ENCODE results near the gene RBM20. TPM values are rescaled to one million over a fixed set of nuclear protein-coding genes. Genes with fewer than 3 reads are reported as not detected.
A peak's percentile ranks its signal among the peaks of the same experiment; 100 is the strongest.
"Not testable (repeated sequence)": the region's sequence is repeated elsewhere in the genome, so short reads cannot be mapped to it uniquely, and the experiment has no call there.

Gene RBM20
- total and polyA plus RNA-seq, 5 donors from 2014 or later, result 0.15 to 0.72 TPM; not detected in 3

DNA sequence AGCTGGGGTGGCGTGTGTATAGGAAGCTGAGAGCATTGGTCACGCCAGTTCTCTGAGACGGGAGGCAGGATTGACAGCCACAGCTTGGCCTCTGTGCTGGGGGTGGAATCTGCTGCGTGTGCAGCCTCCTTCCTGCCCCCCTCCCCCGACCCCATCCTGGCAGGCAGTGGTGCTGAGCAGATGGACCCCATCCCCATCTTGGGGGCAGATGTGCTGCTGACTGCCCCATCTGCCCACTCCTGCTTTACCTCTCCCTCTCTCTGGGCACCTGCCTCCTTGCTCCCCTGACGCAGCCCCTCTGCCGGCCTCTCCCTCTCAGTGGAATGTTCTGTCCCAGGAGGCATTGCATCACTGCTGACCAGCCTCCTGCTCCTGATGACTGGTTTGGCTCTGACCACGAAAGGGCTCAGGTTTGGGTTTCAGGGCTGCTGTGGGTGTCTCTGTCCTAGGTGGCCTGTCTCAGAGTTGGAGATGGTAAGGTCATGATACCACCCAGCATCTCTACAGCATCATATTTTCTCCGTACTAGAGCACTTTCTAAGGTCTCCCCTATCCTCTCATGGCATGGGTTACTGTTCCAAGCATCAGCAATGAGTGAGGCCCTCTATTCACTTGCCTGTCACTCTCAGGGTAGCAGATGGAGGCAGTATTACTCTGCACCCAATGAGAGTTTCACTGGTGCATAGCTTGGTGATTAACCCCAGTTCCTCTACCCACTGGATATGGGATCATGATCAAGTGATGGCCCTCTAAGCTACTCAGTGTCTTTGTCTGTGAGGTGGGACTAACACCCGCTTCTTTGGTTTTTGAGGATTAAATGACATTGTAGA is 81.9 kb downstream of the RBM20 start:
- ATAC-seq (ENCODE audit: low read depth in 2 of 2), result no peak
- H3K4me1 Mint-ChIP-seq, result peaks cover 0 to 35% (median 31%) of the 10 kb centered on the region in 4 donors

DNA sequence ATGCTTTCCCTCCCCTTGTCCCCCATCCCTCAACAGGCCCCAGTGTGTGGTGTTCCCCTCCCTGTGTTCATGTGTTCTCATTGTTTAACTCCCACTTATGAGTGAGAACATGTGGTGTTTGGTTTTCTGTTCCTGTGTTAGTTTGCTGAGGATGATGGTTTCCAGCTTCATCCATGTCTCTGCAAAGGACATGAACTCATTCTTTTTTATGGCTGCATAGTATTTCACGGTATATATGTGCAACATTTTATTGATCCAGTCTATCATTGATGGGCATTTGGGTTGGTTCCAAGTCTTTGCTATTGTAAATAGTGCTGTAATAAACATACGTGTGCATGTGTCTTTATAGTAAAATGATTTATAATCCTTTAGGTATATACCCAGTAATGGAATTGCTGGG is 83.6 kb downstream of the RBM20 start:
- H3K4me3 Mint-ChIP-seq; H3K36me3 Mint-ChIP-seq; H3K36me3 ChIP-seq (ENCODE audit: control insufficient read depth, insufficient read depth, low read length); DNase-seq; H3K27ac Mint-ChIP-seq; H3K27ac ChIP-seq (ENCODE audit: insufficient read depth, low read length, poor library complexity, severe bottlenecking); ATAC-seq (ENCODE audit: low read depth in 2 of 2); H3K9me3 Mint-ChIP-seq; H3K9me3 ChIP-seq (ENCODE audit: control insufficient read depth in 2 of 2, low read length in 2 of 2); H3K4me3 ChIP-seq (ENCODE audit: low read depth, low read length); H3K27me3 ChIP-seq (ENCODE audit: control insufficient read depth, insufficient read depth, low read length): not testable (repeated sequence)
- H3K4me1 ChIP-seq (ENCODE audit: control insufficient read depth, insufficient read depth, low read length, poor library complexity, severe bottlenecking), result peaks cover 27% of the 10 kb centered on the region
- Mint-ChIP-seq H3K4me1 (peaks cover 0 to 32% (median 29%) of the 10 kb centered on the region in 4 donors), H3K27me3 (peaks cover 10% of the 10 kb centered on the region)

More for the DNA sequence above, 81.9 kb downstream of the RBM20 start:
- no peak overlapping the region for H3K27ac ChIP-seq (ENCODE audit: insufficient read depth, low read length, poor library complexity, severe bottlenecking)
- no peak overlapping the region for H3K4me3 ChIP-seq (ENCODE audit: low read depth, low read length)
- H3K4me1 ChIP-seq (ENCODE audit: control insufficient read depth, insufficient read depth, low read length, poor library complexity, severe bottlenecking), result peaks cover 27% of the 10 kb centered on the region
- no peak overlapping the region for H3K4me3 Mint-ChIP-seq
- H3K36me3 Mint-ChIP-seq, result no peaks in the 10 kb centered on the region
- H3K27ac Mint-ChIP-seq, result peak overlapping the region; percentile 66 to 91 (median 76)
- no peaks in the 10 kb centered on the region for H3K27me3 ChIP-seq (ENCODE audit: control insufficient read depth, insufficient read depth, low read length)
- no peaks in the 10 kb centered on the region for H3K9me3 ChIP-seq (ENCODE audit: control insufficient read depth in 2 of 2, low read length in 2 of 2)
- H3K36me3 ChIP-seq (ENCODE audit: control insufficient read depth, insufficient read depth, low read length), result no peaks in the 10 kb centered on the region
- no peak for DNase-seq
- H3K27me3 Mint-ChIP-seq, result no peaks in the 10 kb centered on the region
- peaks cover 0 to 1% (median 0%) of the 10 kb centered on the region in 7 donors for H3K9me3 Mint-ChIP-seq

- no peak for DNase-seq
These were observed 86.4 kb downstream of the RBM20 start for GRCh38 chr10:110730345-110731050.

DNA sequence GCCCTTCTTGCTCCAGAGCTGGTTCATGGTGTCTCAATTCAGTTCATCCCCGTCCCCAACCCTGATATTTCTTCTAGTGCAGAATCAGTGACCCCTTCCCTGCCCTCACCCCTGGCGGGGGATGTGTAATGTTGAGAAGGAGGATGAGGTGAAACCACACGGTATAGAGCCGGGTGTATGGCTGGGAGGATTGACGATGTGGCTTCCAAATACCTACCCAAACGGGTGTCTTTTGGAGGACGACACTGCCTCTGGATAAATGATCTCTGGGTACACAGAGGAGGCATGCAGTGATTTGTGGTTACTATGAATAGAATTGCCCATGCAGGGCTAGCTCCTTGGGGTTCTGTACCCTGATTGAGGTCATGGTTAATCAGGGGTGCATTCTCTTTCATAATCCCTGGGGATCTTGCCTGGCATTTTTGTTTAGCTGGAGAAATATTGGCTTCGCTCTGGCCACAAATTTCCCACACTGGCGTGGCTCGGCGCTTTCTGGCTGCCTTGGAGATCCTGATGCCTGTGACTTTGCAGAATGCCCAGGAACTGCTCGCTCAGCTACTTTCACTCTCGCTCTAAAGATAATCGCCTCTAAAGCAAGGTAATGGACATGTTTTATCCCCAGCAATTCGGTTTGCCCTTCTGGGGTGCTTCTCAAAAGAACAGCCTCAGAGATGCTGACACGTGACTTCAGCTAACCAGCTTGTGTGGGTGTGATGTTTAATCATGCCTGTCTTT is 89.2 kb downstream of the RBM20 start:
- Mint-ChIP-seq H3K27me3 (peaks cover 33% of the 10 kb centered on the region), H3K4me1 (peaks cover 6 to 9% (median 7%) of the 10 kb centered on the region in 4 donors), H3K4me3 (peak overlapping the region in 1 of 4 donors; percentile 67), H3K36me3 (no peaks in the 10 kb centered on the region), H3K9me3 (peaks cover 0 to 1% (median 0%) of the 10 kb centered on the region in 7 donors), H3K27ac (no peak overlapping the region)
- Histone ChIP-seq H3K9me3 (ENCODE audit: control insufficient read depth in 2 of 2, low read length in 2 of 2) (no peaks in the 10 kb centered on the region), H3K36me3 (ENCODE audit: control insufficient read depth, insufficient read depth, low read length) (no peaks in the 10 kb centered on the region), H3K4me1 (ENCODE audit: control insufficient read depth, insufficient read depth, low read length, poor library complexity, severe bottlenecking) (peaks cover 8% of the 10 kb centered on the region), H3K27me3 (ENCODE audit: control insufficient read depth, insufficient read depth, low read length) (peaks cover 21% of the 10 kb centered on the region), H3K27ac (ENCODE audit: insufficient read depth, low read length, poor library complexity, severe bottlenecking) (no peak overlapping the region), H3K4me3 (ENCODE audit: low read depth, low read length) (peak overlapping the region; percentile 37)
- ATAC-seq (ENCODE audit: low read depth in 2 of 2), result no peak
- no peak for DNase-seq

More at GRCh38 chr10:110730345-110731050, 86.4 kb downstream of the RBM20 start:
- H3K9me3 Mint-ChIP-seq, result peaks cover 0 to 1% (median 0%) of the 10 kb centered on the region in 7 donors
- no peak overlapping the region for H3K27ac ChIP-seq (ENCODE audit: insufficient read depth, low read length, poor library complexity, severe bottlenecking)
- H3K9me3 ChIP-seq (ENCODE audit: control insufficient read depth in 2 of 2, low read length in 2 of 2), result no peaks in the 10 kb centered on the region
- no peak overlapping the region for H3K4me3 ChIP-seq (ENCODE audit: low read depth, low read length)
- no peak for ATAC-seq (ENCODE audit: low read depth in 2 of 2)
- H3K4me1 ChIP-seq (ENCODE audit: control insufficient read depth, insufficient read depth, low read length, poor library complexity, severe bottlenecking), result peaks cover 10% of the 10 kb centered on the region
- H3K27me3 Mint-ChIP-seq, result peaks cover 33% of the 10 kb centered on the region
- H3K36me3 Mint-ChIP-seq, result no peaks in the 10 kb centered on the region
- no peaks in the 10 kb centered on the region for H3K36me3 ChIP-seq (ENCODE audit: control insufficient read depth, insufficient read depth, low read length)
- peaks cover 7 to 14% (median 13%) of the 10 kb centered on the region in 4 donors for H3K4me1 Mint-ChIP-seq
- H3K27me3 ChIP-seq (ENCODE audit: control insufficient read depth, insufficient read depth, low read length), result peaks cover 19% of the 10 kb centered on the region
- H3K27ac Mint-ChIP-seq, result no peak overlapping the region
- H3K4me3 Mint-ChIP-seq, result no peak overlapping the region

- DNase-seq (no peak), ATAC-seq (ENCODE audit: low read depth in 2 of 2) (no peak)
- Histone ChIP-seq H3K36me3 (ENCODE audit: control insufficient read depth, insufficient read depth, low read length) (no peaks in the 10 kb centered on the region), H3K4me1 (ENCODE audit: control insufficient read depth, insufficient read depth, low read length, poor library complexity, severe bottlenecking) (peaks cover 18% of the 10 kb centered on the region), H3K9me3 (ENCODE audit: control insufficient read depth in 2 of 2, low read length in 2 of 2) (no peaks in the 10 kb centered on the region), H3K27me3 (ENCODE audit: control insufficient read depth, insufficient read depth, low read length) (peaks cover 21% of the 10 kb centered on the region), H3K4me3 (ENCODE audit: low read depth, low read length) (no peak overlapping the region), H3K27ac (ENCODE audit: insufficient read depth, low read length, poor library complexity, severe bottlenecking) (no peak overlapping the region)
- Mint-ChIP-seq H3K4me1 (peaks cover 11 to 25% (median 12%) of the 10 kb centered on the region in 4 donors), H3K4me3 (no peak overlapping the region), H3K9me3 (no peaks in the 10 kb centered on the region), H3K27me3 (peaks cover 33% of the 10 kb centered on the region), H3K36me3 (no peaks in the 10 kb centered on the region), H3K27ac (no peak overlapping the region)
These were observed 91.5 kb downstream of the RBM20 start for GRCh38 chr10:110735620-110736027.

- Histone ChIP-seq H3K4me3 (ENCODE audit: low read depth, low read length) (no peak overlapping the region), H3K27me3 (ENCODE audit: control insufficient read depth, insufficient read depth, low read length) (peaks cover 13% of the 10 kb centered on the region), H3K4me1 (ENCODE audit: control insufficient read depth, insufficient read depth, low read length, poor library complexity, severe bottlenecking) (peaks cover 18% of the 10 kb centered on the region), H3K36me3 (ENCODE audit: control insufficient read depth, insufficient read depth, low read length) (no peaks in the 10 kb centered on the region), H3K27ac (ENCODE audit: insufficient read depth, low read length, poor library complexity, severe bottlenecking) (no peak overlapping the region), H3K9me3 (ENCODE audit: control insufficient read depth in 2 of 2, low read length in 2 of 2) (no peaks in the 10 kb centered on the region)
- DNase-seq, result no peak
- H3K9me3 Mint-ChIP-seq, result no peaks in the 10 kb centered on the region
- H3K36me3 Mint-ChIP-seq, result no peaks in the 10 kb centered on the region
- H3K4me1 Mint-ChIP-seq, result peaks cover 12 to 47% (median 23%) of the 10 kb centered on the region in 4 donors
- H3K27ac Mint-ChIP-seq, result peak overlapping the region in 1 of 3 donors; percentile 6
- ATAC-seq (ENCODE audit: low read depth in 2 of 2), result no peak
- no peak overlapping the region for H3K4me3 Mint-ChIP-seq
- H3K27me3 Mint-ChIP-seq, result peaks cover 21% of the 10 kb centered on the region
These were observed 93.9 kb downstream of the RBM20 start for GRCh38 chr10:110737886-110738634.

DNA sequence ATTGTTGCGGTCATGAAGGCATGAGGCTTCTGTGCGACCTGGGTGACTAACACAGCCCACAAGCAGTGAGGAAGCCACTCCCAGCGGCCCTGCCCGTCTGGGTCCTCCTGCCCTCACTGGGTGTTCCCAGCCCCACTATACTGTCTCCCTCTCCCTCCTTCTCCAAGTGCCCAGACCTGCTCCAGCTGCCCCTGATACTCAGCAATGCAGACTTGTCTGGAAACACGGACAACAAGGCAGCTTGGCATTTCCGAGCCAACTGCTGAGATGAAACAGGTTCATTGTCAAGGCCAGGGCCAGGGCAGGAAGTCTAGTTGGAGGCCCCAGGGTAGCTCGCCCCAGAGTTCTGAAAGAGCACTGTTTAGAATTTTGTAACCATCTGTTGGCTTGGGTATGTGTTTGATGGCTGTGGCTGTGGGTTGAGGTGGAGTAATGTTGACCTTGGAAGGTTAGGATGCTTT is 95.7 kb downstream of the RBM20 start:
- peaks cover 5% of the 10 kb centered on the region for H3K27me3 ChIP-seq (ENCODE audit: control insufficient read depth, insufficient read depth, low read length)
- Mint-ChIP-seq H3K9me3 (no peaks in the 10 kb centered on the region), H3K4me1 (peaks cover 5 to 40% (median 17%) of the 10 kb centered on the region in 4 donors), H3K27me3 (peaks cover 3% of the 10 kb centered on the region), H3K36me3 (no peaks in the 10 kb centered on the region), H3K4me3 (peak overlapping the region in 1 of 4 donors; percentile 9), H3K27ac (peak overlapping the region in 1 of 3 donors; percentile 12)
- DNase-seq, result peak in 1 of 3 donors; percentile 54
- peak; percentile 55 to 70 for ATAC-seq (ENCODE audit: low read depth in 2 of 2)
- H3K4me1 ChIP-seq (ENCODE audit: control insufficient read depth, insufficient read depth, low read length, poor library complexity, severe bottlenecking), result peaks cover 10% of the 10 kb centered on the region
- no peak overlapping the region for H3K4me3 ChIP-seq (ENCODE audit: low read depth, low read length)
- H3K27ac ChIP-seq (ENCODE audit: insufficient read depth, low read length, poor library complexity, severe bottlenecking), result no peak overlapping the region
- no peaks in the 10 kb centered on the region for H3K9me3 ChIP-seq (ENCODE audit: control insufficient read depth in 2 of 2, low read length in 2 of 2)
- H3K36me3 ChIP-seq (ENCODE audit: control insufficient read depth, insufficient read depth, low read length), result no peaks in the 10 kb centered on the region

Measured in CD4-positive, CD25-positive, alpha-beta regulatory T cell (primary cell).